NCI-H510A (cell line): ENCODE results near the gene EBPL.
A peak's percentile ranks its signal among the peaks of the same experiment; 100 is the strongest.

ENCODE experiments used
- DNase-seq: peaks from one replicate; lab custom pipeline; 2025; lab: John Stamatoyannopoulos, UW

EBPL gene

DNA sequence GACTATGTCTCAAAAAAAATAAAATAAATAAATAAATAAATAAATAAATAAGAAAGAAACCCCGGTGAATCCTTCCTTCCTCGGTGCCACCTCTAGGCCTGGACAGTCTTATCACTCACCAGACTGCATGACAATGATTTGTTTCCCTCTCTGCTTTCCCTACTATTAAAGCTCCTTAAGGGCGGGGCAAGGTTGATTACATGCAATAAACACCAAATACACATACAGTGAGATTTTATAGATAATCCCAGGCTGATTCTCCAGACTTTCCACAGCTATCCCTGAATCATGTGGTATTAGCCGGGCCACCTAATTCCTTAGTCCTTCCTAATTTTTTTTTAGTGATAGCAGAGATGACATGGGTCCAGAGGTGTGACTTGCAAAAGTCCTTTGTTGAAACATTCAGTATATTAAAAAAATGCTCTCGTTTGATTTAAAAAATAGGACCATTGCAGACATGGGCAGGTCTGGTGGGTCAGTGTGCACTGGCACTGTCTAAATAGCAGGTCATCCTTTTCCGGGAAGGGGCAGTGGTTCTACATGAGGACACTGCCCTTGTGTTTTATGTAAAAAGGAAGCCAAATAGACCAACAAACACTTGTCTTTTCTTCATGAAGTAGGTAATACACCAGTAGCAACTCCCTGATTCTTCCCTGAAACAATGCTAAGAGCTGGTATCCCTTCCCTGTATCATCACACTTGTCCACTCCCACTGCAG lies 14.5 kb downstream of the EBPL start:
- DNase-seq: no peak

DNA sequence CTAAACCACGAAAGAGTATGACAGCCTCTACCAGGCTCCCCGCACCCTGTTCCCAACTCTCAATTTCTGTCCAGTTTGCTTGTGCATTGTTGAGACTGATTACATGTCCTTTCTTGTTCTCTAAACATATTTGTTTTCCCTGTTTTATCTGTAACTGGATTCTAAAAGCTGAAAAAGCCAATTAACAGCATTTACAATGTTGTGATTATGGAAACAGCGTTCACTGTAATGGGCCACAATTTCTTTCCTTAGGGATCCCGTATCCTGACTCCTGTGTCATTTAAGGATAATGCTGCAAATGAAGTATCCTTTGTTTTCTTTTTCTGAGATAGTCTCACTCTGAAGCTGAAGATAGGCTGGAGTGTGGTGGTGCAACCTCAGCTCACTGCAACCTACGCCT lies 20.5 kb downstream of the EBPL start:
- no peak for DNase-seq

GRCh38 chr13:49669735-49670309 lies 21.5 kb downstream of the EBPL start:
- DNase-seq: no peak

GRCh38 chr13:49667773-49668172 lies 23.5 kb downstream of the EBPL start:
- no peak for DNase-seq

GRCh38 chr13:49664606-49665005 lies 26.7 kb downstream of the EBPL start:
- DNase-seq: no peak

DNA sequence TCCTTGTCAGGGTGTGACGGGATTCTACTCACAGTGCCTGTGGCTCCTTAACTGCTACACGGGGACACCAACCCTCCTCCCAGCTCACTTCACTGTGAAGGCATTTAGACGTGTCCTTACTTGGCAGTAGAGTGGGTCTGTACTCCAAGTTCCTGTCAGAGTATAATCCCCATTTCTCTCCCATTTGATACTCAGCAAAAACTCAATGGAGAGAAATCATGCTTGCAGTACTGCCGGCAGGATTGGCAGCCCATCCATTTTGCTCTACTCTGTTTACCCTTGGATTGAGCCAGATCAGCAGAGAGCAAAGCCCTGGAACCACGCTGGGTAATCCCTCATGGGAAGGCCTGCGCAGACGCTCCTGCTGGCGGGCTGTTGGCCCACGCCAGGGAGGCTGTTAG lies 34.0 kb downstream of the EBPL start:
- no peak for DNase-seq

- DNase-seq: no peak
Observed at GRCh38 chr13:49655906-49656305, 35.4 kb downstream of the EBPL start.

DNA sequence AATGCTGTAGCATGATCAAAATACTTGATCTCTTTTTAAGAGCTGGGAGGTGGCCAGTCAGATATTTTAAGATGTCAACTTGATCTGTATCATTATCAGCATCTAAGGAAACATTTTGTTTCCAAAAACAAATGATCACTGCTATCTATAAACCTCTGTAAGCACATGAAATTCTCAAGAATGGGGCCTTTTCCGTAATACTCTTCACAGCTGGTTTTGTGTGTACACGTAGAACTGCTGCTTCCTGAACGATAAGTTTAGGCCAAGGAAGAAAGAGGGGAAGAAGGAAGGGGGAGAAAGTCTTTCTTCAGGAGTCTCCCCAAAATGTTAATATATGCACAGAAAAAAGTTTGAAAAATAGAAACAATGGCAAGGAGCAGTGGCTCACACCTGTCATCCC lies 37.3 kb downstream of the EBPL start:
- DNase-seq: no peak

DNA sequence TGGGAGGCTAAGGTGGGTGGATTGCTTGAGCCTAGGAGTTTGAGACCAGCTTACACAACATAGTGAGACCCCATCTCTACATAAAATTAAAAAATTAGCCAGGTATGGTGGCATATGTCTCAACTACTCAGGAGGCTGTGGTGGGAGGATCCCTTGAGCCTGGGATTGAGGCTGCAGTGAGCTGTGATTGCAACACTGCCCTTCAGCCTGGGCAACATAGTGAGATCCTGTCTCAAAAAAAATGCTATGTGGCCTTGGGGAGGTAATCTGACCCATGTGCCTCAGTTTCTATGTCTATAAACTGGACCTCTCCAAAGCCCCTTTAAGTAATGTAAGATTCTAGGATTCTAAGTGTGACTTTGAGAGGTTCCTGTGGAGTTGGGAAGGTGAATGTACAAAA lies 37.8 kb downstream of the EBPL start:
- DNase-seq: no peak

- DNase-seq: peak; percentile 26
Observed at GRCh38 chr13:49652355-49653305, 38.7 kb downstream of the EBPL start.

DNA sequence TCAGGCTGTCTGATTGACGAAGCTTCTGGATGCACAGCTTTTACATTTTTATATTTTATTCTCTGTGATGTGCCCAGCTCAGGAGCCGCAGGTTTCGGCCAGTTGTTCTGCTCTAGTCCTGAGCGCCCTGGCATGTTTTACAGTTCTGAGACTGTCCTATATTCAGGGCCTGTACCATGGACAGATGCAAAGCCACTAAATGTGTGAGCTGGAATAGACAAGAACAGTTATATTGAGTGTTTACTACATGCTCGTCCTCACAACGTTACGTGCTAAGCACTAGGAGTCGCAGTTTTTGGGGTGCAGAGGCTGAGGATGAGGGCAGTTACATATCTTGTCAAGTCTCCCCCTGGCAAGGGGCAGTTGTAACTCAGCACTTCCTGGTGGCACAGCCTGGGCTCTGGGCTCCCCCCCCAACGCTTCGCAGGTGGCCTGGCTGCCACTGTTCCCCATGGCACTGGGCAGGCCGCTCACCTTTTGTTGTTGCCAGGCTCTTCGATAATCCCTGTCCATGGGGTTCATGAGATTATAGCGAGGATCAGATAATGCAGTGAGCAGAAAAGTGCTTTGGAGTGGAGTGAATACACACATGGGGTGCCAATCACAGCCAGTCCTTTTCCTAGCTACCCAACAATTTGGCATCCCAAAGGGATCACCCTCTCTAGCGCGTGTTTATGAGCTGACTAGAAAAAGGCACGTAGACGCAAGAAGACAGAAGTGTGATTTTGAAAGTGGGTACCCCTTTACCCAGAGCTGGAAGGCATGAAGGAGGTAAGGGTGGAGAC lies 39.5 kb downstream of the EBPL start:
- no peak for DNase-seq

DNA sequence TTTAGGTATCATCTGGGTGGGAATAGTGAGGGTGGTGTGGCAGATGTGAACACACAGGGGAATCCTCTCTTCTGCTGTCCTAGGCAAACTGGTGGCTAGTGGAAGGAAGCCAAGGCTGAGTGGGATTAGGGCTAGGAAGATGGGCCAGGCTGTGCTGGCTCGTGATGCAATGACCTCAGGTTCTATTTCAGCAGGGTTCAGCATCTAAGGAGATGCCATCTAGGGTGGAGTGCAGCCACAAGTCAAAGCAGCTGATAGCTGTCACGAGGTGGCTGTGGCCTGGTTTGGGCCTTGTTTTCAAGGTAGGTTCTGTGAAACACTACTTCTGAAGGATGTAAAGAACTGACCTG lies 41.3 kb downstream of the EBPL start:
- DNase-seq: no peak

DNA sequence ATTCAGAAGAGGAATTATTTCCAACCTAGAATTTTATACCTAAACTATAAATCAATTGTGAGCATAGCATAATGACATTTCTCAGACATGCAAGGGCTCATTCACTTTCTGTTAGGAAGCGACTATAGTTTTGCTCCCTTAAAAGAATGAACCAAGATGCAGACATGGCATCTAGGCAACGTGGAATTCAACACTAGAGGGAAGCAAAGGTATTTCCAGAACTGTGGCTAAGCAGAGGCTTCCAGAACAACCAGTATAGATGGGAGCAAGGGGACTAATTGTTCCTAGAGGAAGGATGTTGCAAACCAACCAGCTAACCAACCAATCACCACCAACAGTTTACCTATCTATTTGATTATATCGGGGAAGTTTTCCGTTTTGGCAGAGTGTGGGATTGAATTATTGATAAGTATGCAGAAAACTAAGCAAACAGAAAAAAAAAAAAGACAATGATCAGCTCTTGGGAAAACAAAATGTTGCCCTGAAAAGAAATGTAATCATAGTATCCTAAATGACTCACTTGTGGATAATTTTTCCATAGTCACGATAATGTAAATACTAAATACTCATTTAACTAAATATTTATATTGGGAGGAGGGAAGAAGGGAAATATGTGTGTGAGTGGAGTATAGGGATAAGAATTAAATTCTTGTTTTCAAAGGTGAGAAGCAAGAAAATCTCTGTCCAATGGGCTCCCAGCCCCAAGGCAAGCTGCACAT lies 41.9 kb downstream of the EBPL start:
- DNase-seq: no peak

- no peak for DNase-seq
Observed at GRCh38 chr13:49646688-49647087, 44.6 kb downstream of the EBPL start.

DNA sequence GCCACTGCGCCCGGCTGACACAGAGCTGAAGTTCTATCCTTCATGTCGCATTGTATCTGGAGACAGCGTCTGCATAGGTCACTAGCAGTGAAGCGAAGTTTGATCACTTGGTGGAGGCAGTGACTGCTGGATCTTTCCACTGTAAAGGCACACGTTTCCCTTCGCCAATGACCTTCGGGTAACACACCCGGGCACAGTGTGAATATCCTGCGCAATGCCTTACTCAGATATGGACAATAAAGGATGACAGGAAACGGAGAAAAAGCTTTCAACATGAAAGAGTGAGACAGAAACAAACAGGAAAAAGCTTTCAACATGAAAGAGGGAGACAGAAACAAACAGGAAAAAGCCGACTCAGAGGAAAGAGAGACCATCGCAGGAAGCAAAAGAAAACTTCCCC lies 45.8 kb downstream of the EBPL start:
- no peak for DNase-seq

DNA sequence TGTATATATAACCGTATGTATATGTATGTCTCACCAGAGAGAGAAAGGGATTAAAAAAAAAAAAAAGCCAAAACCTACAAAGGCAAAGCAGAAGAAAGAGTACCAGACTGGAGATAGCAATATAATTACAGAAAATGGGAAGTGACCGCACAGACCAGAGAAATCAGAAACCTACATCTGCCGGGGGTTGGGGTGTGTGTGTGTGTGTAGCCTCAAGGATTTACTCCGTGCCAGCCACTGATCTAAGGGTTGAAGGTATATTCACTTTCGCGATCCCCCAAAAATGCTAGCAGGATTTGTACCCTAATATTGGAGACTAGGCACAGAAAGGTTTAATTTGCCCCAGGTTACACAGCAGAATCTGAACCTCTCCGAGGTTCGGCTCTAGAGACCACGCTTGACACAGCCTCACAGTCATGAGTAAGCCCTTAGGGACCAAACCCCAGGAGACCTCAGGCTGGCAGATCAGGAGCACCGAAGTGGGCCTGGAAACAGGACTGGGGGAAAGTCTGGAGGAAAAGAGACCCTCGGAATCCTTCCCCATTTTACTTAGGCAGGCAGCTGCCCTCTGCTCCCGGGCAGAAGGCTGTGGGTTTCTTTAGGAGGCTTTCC lies 48.1 kb downstream of the EBPL start:
- DNase-seq: no peak

- DNase-seq: no peak
Observed at GRCh38 chr13:49641801-49642291, 49.4 kb downstream of the EBPL start.

GRCh38 chr13:49638744-49639072 lies 52.6 kb downstream of the EBPL start:
- DNase-seq: no peak

DNA sequence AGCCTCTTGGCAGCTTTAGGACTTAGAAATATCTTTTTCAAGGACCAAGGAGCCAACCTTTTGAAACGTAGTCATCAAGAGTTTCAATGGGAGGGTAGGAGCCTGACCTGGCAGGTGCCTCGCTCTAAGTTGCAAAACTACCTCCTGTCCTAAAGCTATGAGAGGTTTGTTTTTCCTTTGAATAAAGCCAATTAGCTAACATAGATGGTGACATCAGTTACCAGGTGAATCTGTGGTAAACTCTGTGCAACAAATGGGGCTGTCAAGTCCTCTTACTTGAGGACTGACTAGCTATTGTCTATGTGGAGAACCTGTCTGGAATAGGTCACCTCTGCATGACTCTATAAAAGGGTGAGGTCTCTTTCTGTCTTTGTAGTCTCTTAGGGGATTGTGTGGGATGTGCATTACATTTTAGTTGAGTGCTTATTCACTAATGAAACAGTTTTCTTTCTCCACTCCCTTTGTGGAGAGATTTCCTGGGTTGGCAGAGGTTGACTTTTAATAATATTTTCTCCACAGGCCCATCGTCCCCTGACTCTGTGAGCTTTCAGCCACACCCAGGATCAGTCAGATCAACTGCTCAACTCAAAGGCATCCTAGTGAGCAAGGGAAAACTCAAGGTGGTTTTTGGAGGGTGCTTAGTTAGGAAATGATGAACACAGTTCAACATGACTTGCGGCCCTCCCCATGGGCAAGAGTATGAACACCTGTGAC lies 53.1 kb downstream of the EBPL start:
- peak; percentile 39 for DNase-seq

- no peak for DNase-seq
Observed at GRCh38 chr13:49636705-49637104, 54.6 kb downstream of the EBPL start.
